Measurements from ENCODE around the gene GPBP1L1.

GPBP1L1 gene

GRCh38 chr1:45585110-45585426, 101.3 kb downstream of the GPBP1L1 start:
- Histone ChIP-seq H3K9me2 (replicated peaks; ENCODE audit: control insufficient read depth, low read length) (no peaks in the 10 kb centered on the region), H3K79me2 (ENCODE audit: control insufficient read depth, low read length) (peaks cover 66% of the 10 kb centered on the region), H3K36me3 (ENCODE audit: control insufficient read depth, low read length) (peaks cover 57% of the 10 kb centered on the region), H3K27me3 (ENCODE audit: control insufficient read depth, low read length) (no peaks in the 10 kb centered on the region), H3K4me3 (ENCODE audit: low read length) (peak overlapping the region; percentile 94), H3F3A (ENCODE audit: control insufficient read depth, insufficient read depth) (peaks cover 9% of the 10 kb centered on the region), H4K20me1 (ENCODE audit: control insufficient read depth, insufficient read depth, low read depth, low read length) (peaks cover 42% of the 10 kb centered on the region), H3K27ac (ENCODE audit: low read depth, low read length) (peak overlapping the region; percentile 89; the same call in 1 of the 2 replicates), H3K4me2 (ENCODE audit: low read length) (peak overlapping the region; percentile 94), H3K9me3 (ENCODE audit: control insufficient read depth, insufficient read depth, low read length) (no peaks in the 10 kb centered on the region), H3K4me1 (ENCODE audit: control insufficient read depth, low read length) (peaks cover 58% of the 10 kb centered on the region)
- no peak for TF ChIP-seq EZH2phosphoT487 (IDR thresholded peaks at IDR 0.05; ENCODE audit: borderline replicate concordance, low read length)
- TF ChIP-seq CTCF (IDR thresholded peaks at IDR 0.05; ENCODE audit: low read depth, low read length, poor library complexity, severe bottlenecking): no peak

- H3F3A ChIP-seq (ENCODE audit: control insufficient read depth, insufficient read depth): peaks cover 9% of the 10 kb centered on the region
- peaks cover 61% of the 10 kb centered on the region for H3K79me2 ChIP-seq (ENCODE audit: control insufficient read depth, low read length)
- peak overlapping the region; percentile 89 for H3K27ac ChIP-seq (ENCODE audit: low read depth, low read length)
- H3K9me2 ChIP-seq (replicated peaks; ENCODE audit: control insufficient read depth, low read length): no peaks in the 10 kb centered on the region
- H3K4me1 ChIP-seq (ENCODE audit: control insufficient read depth, low read length): peaks cover 58% of the 10 kb centered on the region
- H4K20me1 ChIP-seq (ENCODE audit: control insufficient read depth, insufficient read depth, low read depth, low read length): peaks cover 42% of the 10 kb centered on the region
- H3K9me3 ChIP-seq (ENCODE audit: control insufficient read depth, insufficient read depth, low read length): no peaks in the 10 kb centered on the region
- H3K27me3 ChIP-seq (ENCODE audit: control insufficient read depth, low read length): no peaks in the 10 kb centered on the region
- peaks cover 52% of the 10 kb centered on the region for H3K36me3 ChIP-seq (ENCODE audit: control insufficient read depth, low read length)
- H3K4me3 ChIP-seq (ENCODE audit: low read length): peak overlapping the region; percentile 94
- peak; percentile 53 for TF ChIP-seq CTCF (IDR thresholded peaks at IDR 0.05; ENCODE audit: low read depth, low read length, poor library complexity, severe bottlenecking)
- TF ChIP-seq EZH2phosphoT487 (IDR thresholded peaks at IDR 0.05; ENCODE audit: borderline replicate concordance, low read length): no peak
- H3K4me2 ChIP-seq (ENCODE audit: low read length): peak overlapping the region; percentile 94
Measured at GRCh38 chr1:45584351-45585109, 101.8 kb downstream of the GPBP1L1 start.

- H3K36me3 ChIP-seq (ENCODE audit: control insufficient read depth, low read length): peaks cover 45% of the 10 kb centered on the region
- peaks cover 54% of the 10 kb centered on the region for H3K79me2 ChIP-seq (ENCODE audit: control insufficient read depth, low read length)
- no peaks in the 10 kb centered on the region for H3K27me3 ChIP-seq (ENCODE audit: control insufficient read depth, low read length)
- peaks cover 57% of the 10 kb centered on the region for H3K4me1 ChIP-seq (ENCODE audit: control insufficient read depth, low read length)
- peak within 1 kb of the TSS; percentile 94 for H3K4me3 ChIP-seq (ENCODE audit: low read length)
- H3K9me3 ChIP-seq (ENCODE audit: control insufficient read depth, insufficient read depth, low read length): no peaks in the 10 kb centered on the region
- H3K9me2 ChIP-seq (replicated peaks; ENCODE audit: control insufficient read depth, low read length): no peaks in the 10 kb centered on the region
- H3F3A ChIP-seq (ENCODE audit: control insufficient read depth, insufficient read depth): peaks cover 9% of the 10 kb centered on the region
- TF ChIP-seq EZH2phosphoT487 (IDR thresholded peaks at IDR 0.05; ENCODE audit: borderline replicate concordance, low read length) (no peak), CTCF (IDR thresholded peaks at IDR 0.05; ENCODE audit: low read depth, low read length, poor library complexity, severe bottlenecking) (no peak)
- H3K4me2 ChIP-seq (ENCODE audit: low read length): peak within 1 kb of the TSS; percentile 94
- peaks cover 36% of the 10 kb centered on the region for H4K20me1 ChIP-seq (ENCODE audit: control insufficient read depth, insufficient read depth, low read depth, low read length)
- H3K27ac ChIP-seq (ENCODE audit: low read depth, low read length): peak within 1 kb of the TSS; percentile 89
Measured at GRCh38 chr1:45583666-45584350, 102.5 kb downstream of the GPBP1L1 start, which contains the start of gene NASP. TSS of gene NASP (plus strand) at chr1:45584041. CDS start at chr1:45584147, 106 bp downstream.

Data from DOHH2 (cell line).